Calu3 (cell line): ENCODE data around the gene REXO1. TPM values are rescaled to one million over a fixed set of nuclear protein-coding genes. Genes with fewer than 3 reads are reported as not detected.

Experiments used
- BruUV-seq: library from RNA; stranded (reverse); fragments of 400-500 nt; replicated peaks from 2 replicates; lab custom pipeline; 2021; lab: Mats Ljungman, UMichigan
- CTCF ChIA-PET: fragments of 300-600 bp; sonication (Branson Sonifier 250); formaldehyde crosslinking; loops from one replicate; lab custom pipeline; 2022; ENCODE audit warnings: antibody characterized with exemption; lab: Charles Lee
- DNase-seq: peaks from one replicate; pipeline ENCODE4 v3.0.0; 2022
- H3K27ac Mint-ChIP-seq: one replicate; pipeline ENCODE4 v1.8.0; 2022; ENCODE audit warnings: mixed read lengths; ENCODE audit not compliant: unreplicated experiment
- H3K27me3 Mint-ChIP-seq: one replicate; pipeline ENCODE4 v1.8.0; 2022; ENCODE audit warnings: mixed read lengths; ENCODE audit not compliant: unreplicated experiment
- H3K36me3 Mint-ChIP-seq: one replicate; pipeline ENCODE4 v1.8.0; 2022; ENCODE audit warnings: mild to moderate bottlenecking, moderate library complexity, mixed read lengths; ENCODE audit not compliant: insufficient read depth, unreplicated experiment
- H3K4me1 Mint-ChIP-seq: one replicate; pipeline ENCODE4 v1.8.0; 2022; ENCODE audit warnings: mild to moderate bottlenecking, low read depth, mixed read lengths; ENCODE audit not compliant: unreplicated experiment
- H3K4me3 Mint-ChIP-seq: one replicate; pipeline ENCODE4 v1.8.0; 2022; ENCODE audit warnings: mild to moderate bottlenecking, low read depth, moderate library complexity, mixed read lengths; ENCODE audit not compliant: unreplicated experiment
- H3K9me3 Mint-ChIP-seq: one replicate; pipeline ENCODE4 v1.8.0; 2022; ENCODE audit warnings: low read depth, mixed read lengths; ENCODE audit not compliant: unreplicated experiment
- intact Hi-C: fragments of 100-400 bp; cut with micrococcal nuclease; formaldehyde crosslinking; loops from one replicate; pipeline ENCODE4 v1.10.0; 2022; ENCODE audit not compliant: unreplicated experiment
- total RNA-seq: library from RNA; stranded (reverse); gene quantifications from 2 replicates; pipeline ENCODE4 v1.2.3, GENCODE V29; 2022
- TF ChIP-seq, protein P1 (sequence below): fragments of 200-600 bp; IDR thresholded peaks from one replicate; pipeline ENCODE4 v1.8.0; 2022; ENCODE audit warnings: antibody characterized with exemption; ENCODE audit not compliant: unreplicated experiment

The REXO1 gene
- total RNA-seq, 1 experiment from 2014 or later = 34.1 TPM

DNA sequence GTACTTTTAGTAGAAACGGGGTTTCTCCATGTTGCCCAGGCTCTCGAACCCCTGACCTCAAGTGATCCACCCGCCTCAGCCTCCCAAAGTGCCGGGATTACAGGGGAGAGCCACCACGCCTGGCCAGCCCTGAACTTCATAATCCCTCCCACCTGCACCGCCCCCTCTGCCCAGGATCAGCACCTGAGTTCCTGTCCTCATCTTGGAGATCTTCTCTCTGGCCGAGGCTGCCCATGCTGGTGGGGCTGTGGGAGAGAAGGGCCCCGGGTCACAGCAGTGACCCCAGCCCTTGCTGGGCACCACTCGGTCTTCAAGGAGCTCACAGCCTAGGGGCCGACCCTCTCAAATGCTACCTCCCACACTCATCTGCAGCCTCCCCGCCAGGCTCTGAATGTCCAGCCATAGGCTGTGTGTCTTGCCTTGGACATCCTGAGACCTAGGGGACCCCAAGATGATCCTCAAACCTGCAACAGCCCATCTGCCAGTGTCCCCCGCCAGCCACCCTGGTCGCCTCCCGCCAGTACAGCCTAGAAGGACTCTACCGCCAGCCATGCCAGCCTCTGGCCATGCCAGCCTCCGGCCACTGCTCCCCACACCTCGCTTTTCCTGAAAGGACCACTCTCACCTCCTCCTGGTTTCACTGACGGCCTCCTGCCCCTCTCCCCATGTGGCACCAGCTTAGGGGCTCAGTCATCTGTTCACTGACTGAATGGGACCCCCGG is 37.7 kb downstream of the REXO1 start:
- Mint-ChIP-seq H3K27ac (no peak overlapping the region), H3K9me3 (no peaks in the 10 kb centered on the region), H3K27me3 (no peaks in the 10 kb centered on the region), H3K4me3 (no peak overlapping the region), H3K36me3 (peaks cover 31% of the 10 kb centered on the region), H3K4me1 (peaks cover 23% of the 10 kb centered on the region)
- TF ChIP-seq, protein P1, sequence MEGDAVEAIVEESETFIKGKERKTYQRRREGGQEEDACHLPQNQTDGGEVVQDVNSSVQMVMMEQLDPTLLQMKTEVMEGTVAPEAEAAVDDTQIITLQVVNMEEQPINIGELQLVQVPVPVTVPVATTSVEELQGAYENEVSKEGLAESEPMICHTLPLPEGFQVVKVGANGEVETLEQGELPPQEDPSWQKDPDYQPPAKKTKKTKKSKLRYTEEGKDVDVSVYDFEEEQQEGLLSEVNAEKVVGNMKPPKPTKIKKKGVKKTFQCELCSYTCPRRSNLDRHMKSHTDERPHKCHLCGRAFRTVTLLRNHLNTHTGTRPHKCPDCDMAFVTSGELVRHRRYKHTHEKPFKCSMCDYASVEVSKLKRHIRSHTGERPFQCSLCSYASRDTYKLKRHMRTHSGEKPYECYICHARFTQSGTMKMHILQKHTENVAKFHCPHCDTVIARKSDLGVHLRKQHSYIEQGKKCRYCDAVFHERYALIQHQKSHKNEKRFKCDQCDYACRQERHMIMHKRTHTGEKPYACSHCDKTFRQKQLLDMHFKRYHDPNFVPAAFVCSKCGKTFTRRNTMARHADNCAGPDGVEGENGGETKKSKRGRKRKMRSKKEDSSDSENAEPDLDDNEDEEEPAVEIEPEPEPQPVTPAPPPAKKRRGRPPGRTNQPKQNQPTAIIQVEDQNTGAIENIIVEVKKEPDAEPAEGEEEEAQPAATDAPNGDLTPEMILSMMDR = no peak
- intact Hi-C loops = no loop called here
- no TSS peak for BruUV-seq
- CTCF ChIA-PET = interaction anchor here (1.0 kb wide), 1 partner anchor 158 kb away, joined by 3 read pairs; the partner anchor contains the start of gene TCF3
- DNase-seq = no peak

DNA sequence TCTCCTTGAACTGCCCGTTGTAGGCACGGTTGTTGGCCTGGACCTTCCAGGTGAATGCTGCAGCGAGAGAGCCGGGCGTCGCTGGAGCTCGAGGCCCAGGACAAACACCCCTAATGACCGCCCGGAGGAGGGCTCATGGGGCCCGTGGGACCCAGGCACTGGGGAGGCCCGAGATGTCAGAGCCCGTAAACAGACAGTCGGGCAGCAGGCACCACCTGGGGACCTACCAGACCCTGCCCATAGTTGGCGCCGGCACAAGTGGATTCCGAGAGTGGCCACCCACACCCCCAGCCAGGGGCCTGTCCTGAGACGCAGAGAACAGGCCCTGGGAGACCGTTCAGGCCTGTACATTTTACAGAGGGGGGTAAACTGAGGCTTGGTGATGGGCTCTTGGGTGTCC is 38.6 kb downstream of the REXO1 start:
- no peak for DNase-seq
- TF ChIP-seq, protein P1 = no peak
- CTCF ChIA-PET = no interaction called here
- H3K9me3 Mint-ChIP-seq = no peaks in the 10 kb centered on the region
- peaks cover 23% of the 10 kb centered on the region for H3K4me1 Mint-ChIP-seq
- no TSS peak for BruUV-seq
- intact Hi-C loops = no loop called here
- H3K4me3 Mint-ChIP-seq = no peak overlapping the region
- H3K36me3 Mint-ChIP-seq = peaks cover 27% of the 10 kb centered on the region
- no peak overlapping the region for H3K27ac Mint-ChIP-seq
- H3K27me3 Mint-ChIP-seq = no peaks in the 10 kb centered on the region

DNA sequence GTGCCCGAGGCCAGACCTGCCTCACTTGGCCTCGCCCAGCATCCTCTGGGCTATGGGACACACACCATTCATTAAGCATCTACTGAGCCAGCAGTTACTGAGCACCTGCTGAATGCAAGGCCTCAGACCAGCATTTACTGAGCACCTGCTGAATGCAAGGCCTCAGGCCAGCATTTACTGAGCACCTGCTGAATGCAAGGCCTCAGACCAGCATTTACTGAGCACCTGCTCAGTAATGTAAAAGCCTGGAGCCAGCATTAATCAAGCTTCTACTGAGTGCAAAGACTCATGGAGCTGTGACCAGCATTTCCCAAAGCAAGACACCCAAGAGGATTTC is 39.9 kb downstream of the REXO1 start:
- CTCF ChIA-PET = no interaction called here
- TF ChIP-seq, protein P1 = no peak
- H3K27ac Mint-ChIP-seq = no peak overlapping the region

DNA sequence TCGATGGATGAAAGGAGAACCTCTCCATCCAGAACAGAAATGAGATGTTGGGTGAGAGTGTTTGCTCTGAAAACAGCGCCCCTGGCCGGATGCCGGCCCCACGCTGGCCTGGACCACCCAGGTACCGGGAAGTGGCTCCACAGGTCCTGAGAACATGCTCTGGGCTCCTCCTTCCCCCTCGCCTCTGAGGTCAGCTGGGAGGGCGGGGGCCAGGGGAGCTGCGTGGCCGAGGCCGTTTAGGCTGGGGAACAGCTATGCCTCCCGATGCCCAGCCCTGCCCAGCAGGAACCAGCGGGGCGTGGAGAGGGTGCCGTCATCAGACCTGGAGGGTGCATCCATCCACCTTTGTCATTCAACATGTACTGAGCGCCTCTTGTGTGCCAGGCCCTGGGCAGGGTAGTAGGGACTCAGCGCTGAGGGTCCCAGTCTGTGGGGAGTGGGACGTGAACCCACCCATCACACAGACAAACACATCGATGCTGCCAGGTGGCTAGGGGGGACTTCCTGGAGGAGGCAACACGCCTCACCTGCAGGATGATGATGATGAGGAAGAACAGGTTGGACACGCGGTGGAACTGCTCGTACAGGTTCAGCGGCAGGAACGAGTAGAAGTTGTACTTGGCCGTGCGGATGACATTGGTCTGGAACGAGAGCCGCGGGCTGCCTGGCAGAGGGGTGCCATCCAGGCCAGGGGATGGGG is 40.4 kb downstream of the REXO1 start:
- Mint-ChIP-seq H3K4me1 (peaks cover 19% of the 10 kb centered on the region), H3K4me3 (no peak overlapping the region), H3K36me3 (peaks cover 17% of the 10 kb centered on the region), H3K27me3 (no peaks in the 10 kb centered on the region), H3K9me3 (no peaks in the 10 kb centered on the region), H3K27ac (no peak overlapping the region)
- intact Hi-C loops = no loop called here
- TF ChIP-seq, protein P1 = no peak
- CTCF ChIA-PET = no interaction called here
- DNase-seq = no peak
- no TSS peak for BruUV-seq

More for the DNA sequence above, 39.9 kb downstream of the REXO1 start:
- Mint-ChIP-seq H3K4me3 (no peak overlapping the region), H3K9me3 (no peaks in the 10 kb centered on the region), H3K36me3 (peaks cover 23% of the 10 kb centered on the region), H3K27me3 (no peaks in the 10 kb centered on the region), H3K4me1 (peaks cover 23% of the 10 kb centered on the region)
- no peak for DNase-seq
- no TSS peak for BruUV-seq
- intact Hi-C loops = no loop called here
